ENCODE measurements around the gene ECHS1.

The ECHS1 gene

DNA sequence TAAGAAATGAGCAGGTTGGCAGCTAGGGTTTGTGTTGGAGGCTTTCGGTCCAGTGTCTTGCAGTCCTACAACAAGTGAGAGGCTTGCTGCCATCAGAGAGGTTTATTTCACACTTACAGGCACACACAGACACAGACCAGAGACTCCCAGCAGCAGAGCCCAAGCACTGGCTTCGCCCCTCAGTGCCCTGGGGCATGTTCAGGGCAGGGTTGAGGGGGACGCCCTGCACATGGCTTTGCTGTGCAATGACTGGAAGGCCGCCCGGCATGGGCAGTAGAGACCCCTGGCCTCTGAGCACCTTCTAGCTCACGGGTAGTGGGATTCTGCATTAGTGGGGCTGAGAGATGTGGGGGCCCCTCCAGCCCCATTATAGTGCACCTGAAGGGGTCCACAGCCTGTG lies 47.4 kb upstream of the ECHS1 start:
- Histone ChIP-seq H3K27ac (ENCODE audit: low read depth, low read length, poor library complexity, severe bottlenecking) (no peak overlapping the region), H2AFZ (ENCODE audit: low read length) (no peak overlapping the region), H3K36me3 (ENCODE audit: insufficient read depth, low read length) (peaks cover 43% of the 10 kb centered on the region), H3K9ac (ENCODE audit: low read length) (no peak overlapping the region), H3K4me3 (ENCODE audit: low read depth, low read length, poor library complexity, severe bottlenecking) (no peak overlapping the region), H3F3A (ENCODE audit: insufficient read depth, low read length) (no peaks in the 10 kb centered on the region), H3K79me2 (ENCODE audit: insufficient read depth, low read length) (no peaks in the 10 kb centered on the region), H3K9me2 (ENCODE audit: low read depth, low read length) (no peaks in the 10 kb centered on the region), H4K20me1 (ENCODE audit: insufficient read depth, low read length) (no peaks in the 10 kb centered on the region), H3K4me1 (ENCODE audit: insufficient read depth, low read length, severe bottlenecking) (no peaks in the 10 kb centered on the region), H3K27me3 (ENCODE audit: insufficient read depth, low read length) (no peaks in the 10 kb centered on the region), H3K9me3 (ENCODE audit: low read length) (peaks cover 2% of the 10 kb centered on the region; the same call in 1 of the 2 replicates), H3K4me2 (ENCODE audit: low read length) (no peak overlapping the region)
- TF ChIP-seq EZH2 (IDR thresholded peaks at IDR 0.05; ENCODE audit: borderline replicate concordance, low read length): no peak
- TF ChIP-seq, protein P1, sequence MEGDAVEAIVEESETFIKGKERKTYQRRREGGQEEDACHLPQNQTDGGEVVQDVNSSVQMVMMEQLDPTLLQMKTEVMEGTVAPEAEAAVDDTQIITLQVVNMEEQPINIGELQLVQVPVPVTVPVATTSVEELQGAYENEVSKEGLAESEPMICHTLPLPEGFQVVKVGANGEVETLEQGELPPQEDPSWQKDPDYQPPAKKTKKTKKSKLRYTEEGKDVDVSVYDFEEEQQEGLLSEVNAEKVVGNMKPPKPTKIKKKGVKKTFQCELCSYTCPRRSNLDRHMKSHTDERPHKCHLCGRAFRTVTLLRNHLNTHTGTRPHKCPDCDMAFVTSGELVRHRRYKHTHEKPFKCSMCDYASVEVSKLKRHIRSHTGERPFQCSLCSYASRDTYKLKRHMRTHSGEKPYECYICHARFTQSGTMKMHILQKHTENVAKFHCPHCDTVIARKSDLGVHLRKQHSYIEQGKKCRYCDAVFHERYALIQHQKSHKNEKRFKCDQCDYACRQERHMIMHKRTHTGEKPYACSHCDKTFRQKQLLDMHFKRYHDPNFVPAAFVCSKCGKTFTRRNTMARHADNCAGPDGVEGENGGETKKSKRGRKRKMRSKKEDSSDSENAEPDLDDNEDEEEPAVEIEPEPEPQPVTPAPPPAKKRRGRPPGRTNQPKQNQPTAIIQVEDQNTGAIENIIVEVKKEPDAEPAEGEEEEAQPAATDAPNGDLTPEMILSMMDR (IDR thresholded peaks at IDR 0.05; ENCODE audit: low read length): no peak

DNA sequence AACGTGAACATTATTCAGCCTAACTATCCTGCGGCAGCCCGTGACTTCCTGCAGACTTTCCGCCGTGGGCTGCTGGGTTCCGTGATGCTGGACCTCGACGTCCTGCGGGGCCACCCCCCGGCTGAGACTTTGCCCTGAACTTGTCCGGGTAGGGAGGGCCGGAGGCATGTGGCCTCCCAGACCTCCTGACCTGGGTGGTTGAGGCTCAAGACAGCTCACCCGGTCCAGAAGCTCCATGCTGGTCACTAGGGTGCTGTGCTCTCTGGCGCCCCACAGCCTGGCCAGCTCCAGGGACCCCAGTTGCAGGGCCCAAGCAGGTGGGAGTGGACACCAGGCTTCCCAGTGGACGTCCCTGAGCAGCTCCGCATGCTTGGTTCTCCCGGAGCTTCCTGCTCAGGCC lies 46.9 kb upstream of the ECHS1 start:
- Histone ChIP-seq H2AFZ (ENCODE audit: low read length) (no peak overlapping the region), H3K4me2 (ENCODE audit: low read length) (no peak overlapping the region), H3K4me1 (ENCODE audit: insufficient read depth, low read length, severe bottlenecking) (no peaks in the 10 kb centered on the region), H3F3A (ENCODE audit: insufficient read depth, low read length) (no peaks in the 10 kb centered on the region), H3K9me3 (ENCODE audit: low read length) (peaks cover 4% of the 10 kb centered on the region; the same call in 1 of the 2 replicates), H4K20me1 (ENCODE audit: insufficient read depth, low read length) (no peaks in the 10 kb centered on the region), H3K9me2 (ENCODE audit: low read depth, low read length) (no peaks in the 10 kb centered on the region), H3K27ac (ENCODE audit: low read depth, low read length, poor library complexity, severe bottlenecking) (no peak overlapping the region), H3K4me3 (ENCODE audit: low read depth, low read length, poor library complexity, severe bottlenecking) (no peak overlapping the region), H3K27me3 (ENCODE audit: insufficient read depth, low read length) (no peaks in the 10 kb centered on the region), H3K79me2 (ENCODE audit: insufficient read depth, low read length) (no peaks in the 10 kb centered on the region), H3K9ac (ENCODE audit: low read length) (no peak overlapping the region), H3K36me3 (ENCODE audit: insufficient read depth, low read length) (peaks cover 49% of the 10 kb centered on the region)
- TF ChIP-seq EZH2 (IDR thresholded peaks at IDR 0.05; ENCODE audit: borderline replicate concordance, low read length): no peak
- TF ChIP-seq, protein P1 (IDR thresholded peaks at IDR 0.05; ENCODE audit: low read length): no peak

DNA sequence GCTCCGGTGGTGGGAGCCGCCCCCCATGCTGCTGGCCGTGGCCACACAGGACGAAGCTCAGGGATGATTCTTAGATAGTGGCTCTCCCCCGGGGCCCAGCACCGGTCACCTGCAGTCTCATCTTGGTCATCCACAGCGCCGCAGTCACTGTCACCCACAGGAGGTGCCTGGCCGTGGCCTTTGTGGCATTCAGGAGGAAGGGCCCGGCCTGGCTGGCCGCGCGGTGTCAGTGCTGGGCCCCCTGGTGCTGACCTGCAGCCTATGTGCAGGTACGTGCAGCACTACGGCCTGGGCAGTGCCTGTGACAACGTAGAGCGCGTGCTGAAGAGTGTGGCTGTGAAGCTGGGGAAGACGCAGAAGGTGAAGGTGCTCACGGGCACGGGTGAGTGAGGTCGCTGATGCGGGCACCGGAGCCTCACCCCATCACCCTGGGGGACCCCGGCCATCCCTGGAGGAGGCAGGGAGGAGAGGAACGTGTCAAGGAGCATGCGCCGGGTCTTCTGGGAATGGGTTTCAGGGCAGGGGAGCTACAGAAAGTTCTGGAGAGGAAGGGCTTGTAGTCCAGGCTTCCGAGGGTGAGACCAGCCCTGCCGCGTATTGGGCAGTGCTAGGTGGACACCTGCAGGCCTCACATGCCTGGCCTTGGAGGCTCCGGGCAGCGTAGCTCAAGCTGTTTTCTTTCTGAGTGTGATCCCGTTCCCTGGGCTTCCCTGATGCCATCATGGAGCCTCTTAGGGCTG lies 46.2 kb upstream of the ECHS1 start:
- no peak overlapping the region for H2AFZ ChIP-seq (ENCODE audit: low read length)
- no peak overlapping the region for H3K9ac ChIP-seq (ENCODE audit: low read length)
- no peak for TF ChIP-seq EZH2 (IDR thresholded peaks at IDR 0.05; ENCODE audit: borderline replicate concordance, low read length)
- TF ChIP-seq, protein P1 (IDR thresholded peaks at IDR 0.05; ENCODE audit: low read length): no peak
- H3F3A ChIP-seq (ENCODE audit: insufficient read depth, low read length): no peaks in the 10 kb centered on the region
- H3K27me3 ChIP-seq (ENCODE audit: insufficient read depth, low read length): no peaks in the 10 kb centered on the region
- no peaks in the 10 kb centered on the region for H3K9me2 ChIP-seq (ENCODE audit: low read depth, low read length)
- peaks cover 4% of the 10 kb centered on the region; the same call in 1 of the 2 replicates for H3K9me3 ChIP-seq (ENCODE audit: low read length)
- peaks cover 51% of the 10 kb centered on the region for H3K36me3 ChIP-seq (ENCODE audit: insufficient read depth, low read length)
- no peaks in the 10 kb centered on the region for H3K79me2 ChIP-seq (ENCODE audit: insufficient read depth, low read length)
- H3K4me1 ChIP-seq (ENCODE audit: insufficient read depth, low read length, severe bottlenecking): no peaks in the 10 kb centered on the region
- no peak overlapping the region for H3K4me2 ChIP-seq (ENCODE audit: low read length)
- no peak overlapping the region for H3K27ac ChIP-seq (ENCODE audit: low read depth, low read length, poor library complexity, severe bottlenecking)
- H3K4me3 ChIP-seq (ENCODE audit: low read depth, low read length, poor library complexity, severe bottlenecking): no peak overlapping the region
- H4K20me1 ChIP-seq (ENCODE audit: insufficient read depth, low read length): no peaks in the 10 kb centered on the region
